NCI-H510A (cell line): Measurements from ENCODE around the gene SEMA3E.
"Not testable (repeated sequence)": the region's sequence is repeated elsewhere in the genome, so short reads cannot be mapped to it uniquely, and the experiment has no call there.

ENCODE experiments used
- DNase-seq: peaks from one replicate; lab custom pipeline; 2025; lab: John Stamatoyannopoulos, UW

Gene SEMA3E

GRCh38 chr7:83486536-83486935 is 162.4 kb downstream of the SEMA3E start:
- DNase-seq, result no peak

GRCh38 chr7:83484826-83485225 is 164.1 kb downstream of the SEMA3E start:
- no peak for DNase-seq

GRCh38 chr7:83484266-83484665 is 164.7 kb downstream of the SEMA3E start:
- DNase-seq, result no peak

GRCh38 chr7:83478616-83479015 is 170.3 kb downstream of the SEMA3E start:
- no peak for DNase-seq

GRCh38 chr7:83476511-83477050 is 172.4 kb downstream of the SEMA3E start:
- DNase-seq, result no peak

- DNase-seq, result no peak
These were observed 173.5 kb downstream of the SEMA3E start for GRCh38 chr7:83475420-83475819.

- DNase-seq, result no peak
These were observed 176.6 kb downstream of the SEMA3E start for GRCh38 chr7:83472376-83472775.

- no peak for DNase-seq
These were observed 179.4 kb downstream of the SEMA3E start for GRCh38 chr7:83469491-83469890.

GRCh38 chr7:83469076-83469475 is 179.9 kb downstream of the SEMA3E start:
- DNase-seq, result no peak

- DNase-seq, result no peak
These were observed 180.6 kb downstream of the SEMA3E start for GRCh38 chr7:83468251-83468739.

GRCh38 chr7:83467493-83467892 is 181.4 kb downstream of the SEMA3E start:
- no peak for DNase-seq

GRCh38 chr7:83466956-83467355 is 182.0 kb downstream of the SEMA3E start:
- no peak for DNase-seq

GRCh38 chr7:83466187-83466923 is 182.6 kb downstream of the SEMA3E start:
- no peak for DNase-seq

GRCh38 chr7:83465643-83466042 is 183.3 kb downstream of the SEMA3E start:
- no peak for DNase-seq

- not testable (repeated sequence) for DNase-seq
These were observed 187.1 kb downstream of the SEMA3E start for GRCh38 chr7:83461820-83462219.

- not testable (repeated sequence) for DNase-seq
These were observed 188.8 kb downstream of the SEMA3E start for GRCh38 chr7:83459930-83460653.

- DNase-seq, result not testable (repeated sequence)
These were observed 189.6 kb downstream of the SEMA3E start for GRCh38 chr7:83459101-83459929.

- no peak for DNase-seq
These were observed 191.7 kb downstream of the SEMA3E start for GRCh38 chr7:83457022-83457892.

GRCh38 chr7:83456413-83456812 is 192.5 kb downstream of the SEMA3E start:
- DNase-seq, result no peak

- DNase-seq, result no peak
These were observed 193.3 kb downstream of the SEMA3E start for GRCh38 chr7:83455612-83456011.

- no peak for DNase-seq
These were observed 196.7 kb downstream of the SEMA3E start for GRCh38 chr7:83452256-83452655.
